Measurements from ENCODE around the gene EEF1AKMT3. TPM values are rescaled to one million over a fixed set of nuclear protein-coding genes. Genes with fewer than 3 reads are reported as not detected.

The EEF1AKMT3 gene
- total and polyA plus RNA-seq, 9 of the 15 experiments (the other 6 are each of a cell fraction or from before 2014, with no cell fraction given) = 4.1 to 17.2 (median 7.9) TPM

- TF ChIP-seq XRCC5 (IDR thresholded peaks at IDR 0.05; ENCODE audit: low read depth, low read length) (peak; percentile 68; the same call in 1 of the 2 replicates), OTX1 (CRISPR knock-in tag; IDR thresholded peaks at IDR 0.05) (0 out of 2 replicates have a peak, but pooled peaks have one; percentile 2), THAP7 (CRISPR knock-in tag; IDR thresholded peaks at IDR 0.05) (no peak; the same call in 1 of the 2 replicates), TCF7L2 (IDR thresholded peaks at IDR 0.05; ENCODE audit: low read depth, low read length) (no peak), CBFA2T2 (conservative IDR thresholded peaks at IDR 0.05) (peak; percentile 99), ZNF785 (CRISPR knock-in tag; IDR thresholded peaks at IDR 0.05) (no peak), SMARCC2 (IDR thresholded peaks at IDR 0.05; ENCODE audit: low read depth) (0 out of 2 replicates have a peak, but pooled peaks have one; percentile 40), FOXO4 (CRISPR knock-in tag; IDR thresholded peaks at IDR 0.05) (no peak), ZNF507 (tag; conservative IDR thresholded peaks at IDR 0.05) (no peak), ELF1 (tag; IDR thresholded peaks at IDR 0.05) (no peak), ZNF431 (CRISPR knock-in tag; IDR thresholded peaks at IDR 0.05) (0 out of 2 replicates have a peak, but pooled peaks have one; percentile 67), HIVEP1 (CRISPR knock-in tag; IDR thresholded peaks at IDR 0.05) (no peak), CHD7 (IDR thresholded peaks at IDR 0.05; ENCODE audit: low read depth, low read length) (no peak)
Observed at GRCh38 chr12:57751788-57752667, 20.4 kb upstream of the EEF1AKMT3 start, which contains the start of gene CDK4 (continued).

Measured in K562 (cell line).